ENCODE results near the gene PMF1. TPM values are rescaled to one million over a fixed set of nuclear protein-coding genes. Genes with fewer than 3 reads are reported as not detected.
A peak's percentile ranks its signal among the peaks of the same experiment; 100 is the strongest.

Gene PMF1
- total and polyA plus RNA-seq, 2 of the 13 experiments (the other 11 are each of a cell fraction or from before 2014, with no cell fraction given), result 72.5 to 89.0 TPM

GRCh38 chr1:156281693-156282478, 69.1 kb downstream of the PMF1 start (continued):
- TF ChIP-seq, protein P1, sequence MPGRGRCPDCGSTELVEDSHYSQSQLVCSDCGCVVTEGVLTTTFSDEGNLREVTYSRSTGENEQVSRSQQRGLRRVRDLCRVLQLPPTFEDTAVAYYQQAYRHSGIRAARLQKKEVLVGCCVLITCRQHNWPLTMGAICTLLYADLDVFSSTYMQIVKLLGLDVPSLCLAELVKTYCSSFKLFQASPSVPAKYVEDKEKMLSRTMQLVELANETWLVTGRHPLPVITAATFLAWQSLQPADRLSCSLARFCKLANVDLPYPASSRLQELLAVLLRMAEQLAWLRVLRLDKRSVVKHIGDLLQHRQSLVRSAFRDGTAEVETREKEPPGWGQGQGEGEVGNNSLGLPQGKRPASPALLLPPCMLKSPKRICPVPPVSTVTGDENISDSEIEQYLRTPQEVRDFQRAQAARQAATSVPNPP (CRISPR knock-in tag; IDR thresholded peaks at IDR 0.05), result no peak
- TF ChIP-seq ZNF446 (CRISPR knock-in tag; IDR thresholded peaks at IDR 0.05), result 0 out of 2 replicates have a peak, but pooled peaks have one; percentile 19
- peak; percentile 56; the same call in 1 of the 2 replicates for TF ChIP-seq ELF1 (CRISPR knock-in tag; IDR thresholded peaks at IDR 0.05)
- TF ChIP-seq, protein P2, sequence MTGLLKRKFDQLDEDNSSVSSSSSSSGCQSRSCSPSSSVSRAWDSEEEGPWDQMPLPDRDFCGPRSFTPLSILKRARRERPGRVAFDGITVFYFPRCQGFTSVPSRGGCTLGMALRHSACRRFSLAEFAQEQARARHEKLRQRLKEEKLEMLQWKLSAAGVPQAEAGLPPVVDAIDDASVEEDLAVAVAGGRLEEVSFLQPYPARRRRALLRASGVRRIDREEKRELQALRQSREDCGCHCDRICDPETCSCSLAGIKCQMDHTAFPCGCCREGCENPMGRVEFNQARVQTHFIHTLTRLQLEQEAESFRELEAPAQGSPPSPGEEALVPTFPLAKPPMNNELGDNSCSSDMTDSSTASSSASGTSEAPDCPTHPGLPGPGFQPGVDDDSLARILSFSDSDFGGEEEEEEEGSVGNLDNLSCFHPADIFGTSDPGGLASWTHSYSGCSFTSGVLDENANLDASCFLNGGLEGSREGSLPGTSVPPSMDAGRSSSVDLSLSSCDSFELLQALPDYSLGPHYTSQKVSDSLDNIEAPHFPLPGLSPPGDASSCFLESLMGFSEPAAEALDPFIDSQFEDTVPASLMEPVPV (CRISPR knock-in tag; IDR thresholded peaks at IDR 0.05), result no peak

DNA sequence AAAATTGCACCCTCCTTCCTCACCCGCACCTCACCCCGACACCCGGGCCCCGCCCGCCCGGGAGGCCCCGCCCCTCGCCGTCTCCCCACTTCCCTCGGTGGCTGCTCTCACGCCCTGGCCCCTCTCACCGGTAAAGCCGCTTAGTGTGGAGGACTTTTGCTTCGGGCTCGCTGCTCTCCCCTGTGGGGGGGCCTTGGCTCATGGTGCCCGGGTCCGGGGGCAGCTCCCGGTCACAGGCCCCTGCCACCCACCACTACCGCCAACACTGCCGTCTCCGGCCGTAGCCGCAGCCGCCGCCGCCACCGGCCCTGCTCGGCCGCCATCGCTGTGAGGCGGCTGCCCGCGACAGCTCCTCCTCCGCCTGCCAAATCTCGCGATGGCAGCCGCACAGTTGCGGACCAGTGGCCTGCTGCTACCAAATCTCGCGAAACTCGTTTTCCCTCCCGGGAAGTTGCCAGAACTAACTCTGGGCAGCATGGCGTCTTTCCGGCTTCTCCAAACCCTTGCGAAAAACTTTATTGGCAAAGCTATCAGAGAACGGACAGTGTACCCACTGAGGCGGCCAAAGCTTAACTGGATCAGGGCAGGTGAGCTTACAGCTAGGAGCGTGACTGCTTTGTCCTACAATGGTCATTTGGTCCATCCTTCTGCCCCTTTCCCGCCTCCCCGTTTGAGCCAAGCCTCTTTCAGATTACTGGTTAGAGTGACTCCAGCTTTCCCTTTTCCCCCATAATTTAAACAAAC, 69.8 kb downstream of the PMF1 start, which contains the start of gene SMG5:
SMG5 (minus strand) TSS at position 347 of the 744 bp plus-strand sequence; CDS start at position 202, 145 bp downstream.
- POLR2A ChIA-PET, result interaction anchor here (0.8 to 7.1 kb wide), 22 partner anchors 11 to 229 kb away, joined by 3 to 115 read pairs (median 5); partner anchors contain the start of genes CCT3, GLMP, LAMTOR2 and PAQR6
- TF ChIP-seq ZNF75D (CRISPR knock-in tag; IDR thresholded peaks at IDR 0.05; ENCODE audit: borderline replicate concordance) (peak; percentile 89; the same call in 1 of the 2 replicates), ZNF703 (CRISPR knock-in tag; IDR thresholded peaks at IDR 0.05; ENCODE audit: borderline replicate concordance) (0 out of 2 replicates have a peak, but pooled peaks have one; percentile 62), ZNF781 (CRISPR knock-in tag; IDR thresholded peaks at IDR 0.05; ENCODE audit: borderline replicate concordance, not compliant biosample characterization) (peak; percentile 55), ZNF207 (IDR thresholded peaks at IDR 0.05; ENCODE audit: borderline replicate concordance) (no peak), REL (CRISPR knock-in tag; conservative IDR thresholded peaks at IDR 0.05) (0 out of 2 replicates have a peak, but pooled peaks have one; percentile 46), ATAD3A (CRISPR knock-in tag; IDR thresholded peaks at IDR 0.05) (no peak), CEBPG (CRISPR knock-in tag; IDR thresholded peaks at IDR 0.05) (peak; percentile 51)
- TF ChIP-seq, protein P3, sequence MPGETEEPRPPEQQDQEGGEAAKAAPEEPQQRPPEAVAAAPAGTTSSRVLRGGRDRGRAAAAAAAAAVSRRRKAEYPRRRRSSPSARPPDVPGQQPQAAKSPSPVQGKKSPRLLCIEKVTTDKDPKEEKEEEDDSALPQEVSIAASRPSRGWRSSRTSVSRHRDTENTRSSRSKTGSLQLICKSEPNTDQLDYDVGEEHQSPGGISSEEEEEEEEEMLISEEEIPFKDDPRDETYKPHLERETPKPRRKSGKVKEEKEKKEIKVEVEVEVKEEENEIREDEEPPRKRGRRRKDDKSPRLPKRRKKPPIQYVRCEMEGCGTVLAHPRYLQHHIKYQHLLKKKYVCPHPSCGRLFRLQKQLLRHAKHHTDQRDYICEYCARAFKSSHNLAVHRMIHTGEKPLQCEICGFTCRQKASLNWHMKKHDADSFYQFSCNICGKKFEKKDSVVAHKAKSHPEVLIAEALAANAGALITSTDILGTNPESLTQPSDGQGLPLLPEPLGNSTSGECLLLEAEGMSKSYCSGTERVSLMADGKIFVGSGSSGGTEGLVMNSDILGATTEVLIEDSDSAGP (CRISPR knock-in tag; IDR thresholded peaks at IDR 0.05; ENCODE audit: borderline replicate concordance), result peak; percentile 88; the same call in 1 of the 2 replicates
- TF ChIP-seq, protein P4, sequence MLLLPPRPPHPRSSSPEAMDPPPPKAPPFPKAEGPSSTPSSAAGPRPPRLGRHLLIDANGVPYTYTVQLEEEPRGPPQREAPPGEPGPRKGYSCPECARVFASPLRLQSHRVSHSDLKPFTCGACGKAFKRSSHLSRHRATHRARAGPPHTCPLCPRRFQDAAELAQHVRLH (CRISPR knock-in tag; IDR thresholded peaks at IDR 0.05; ENCODE audit: borderline replicate concordance, low read depth), result no peak; the same call in 1 of the 2 replicates
- TF ChIP-seq, protein P5, sequence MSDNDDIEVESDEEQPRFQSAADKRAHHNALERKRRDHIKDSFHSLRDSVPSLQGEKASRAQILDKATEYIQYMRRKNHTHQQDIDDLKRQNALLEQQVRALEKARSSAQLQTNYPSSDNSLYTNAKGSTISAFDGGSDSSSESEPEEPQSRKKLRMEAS (IDR thresholded peaks at IDR 0.05), result peak; percentile 91

More for the DNA sequence above, 69.8 kb downstream of the PMF1 start, which contains the start of gene SMG5:
- H3K9ac ChIP-seq (ENCODE audit: insufficient read depth, low read depth, low read length), result peak within 1 kb of the TSS; percentile 96
- H2AFZ ChIP-seq (ENCODE audit: low read length), result peak within 1 kb of the TSS; percentile 77
- H3K9me3 ChIP-seq (ENCODE audit: low read length), result no peaks in the 10 kb centered on the region
- H3K27ac ChIP-seq (ENCODE audit: extremely low read length, insufficient read depth, low read length), result peak within 1 kb of the TSS; percentile 78
- peaks cover 33% of the 10 kb centered on the region for H3K4me1 ChIP-seq (ENCODE audit: insufficient read depth, low read length)
- in situ Hi-C loops (cut with HindIII; ENCODE audit: extremely low pct_ligation_motif_present, low pct_unique_long_range_greater_than_20kb), result no loop called here
- H4K20me1 ChIP-seq (ENCODE audit: insufficient read depth, low read length), result peaks cover 14% of the 10 kb centered on the region
- intact Hi-C loops (cut with micrococcal nuclease; ENCODE audit: unreplicated experiment), result no loop called here
- H3K36me3 ChIP-seq (replicated peaks in 1 of 2; ENCODE audit: control insufficient read depth in 1 of 2, insufficient read depth in 2 of 2, low read length in 2 of 2), result peaks cover 9 to 30% of the 10 kb centered on the region in 2 experiments
- FAIRE-seq, result peak; percentile 88
- peaks cover 50% of the 10 kb centered on the region for H3K79me2 ChIP-seq (ENCODE audit: insufficient read depth, low read length)
- BruUV-seq (replicated peaks), result no TSS peak
- 1% methylated on average over 16 of the region's 50 CpGs for WGBS (ENCODE audit: low lambda C conversion rate)
- peak; percentile 93 for ATAC-seq
- no peaks in the 10 kb centered on the region; a peak in 1 of 5 replicates for H3K27me3 ChIP-seq (ENCODE audit: control insufficient read depth in 1 of 2, insufficient read depth in 2 of 2, low read length in 2 of 2)
- CTCF ChIA-PET (ENCODE audit: low intra/inter-chr PET ratio, low total read pairs), result no interaction called here
- peak; percentile 97 for DNase-seq (ENCODE audit: low spot score)
- peak within 1 kb of the TSS; percentile 71 to 95 (median 87) for H3K4me3 ChIP-seq (replicated peaks in 1 of 3; ENCODE audit: insufficient read depth in 1 of 3, low read depth in 2 of 3, low read length in 3 of 3)
- H3K4me2 ChIP-seq (ENCODE audit: low read depth, low read length), result peak within 1 kb of the TSS; percentile 88

Data from HepG2 (cell line).